Left lung (tissue), 10 donors: ENCODE results near the gene ELL. TPM values are rescaled to one million over a fixed set of nuclear protein-coding genes. Genes with fewer than 3 reads are reported as not detected.

ENCODE experiments used
- ATAC-seq: fragments of 200-7000 bp; cut with Tn5 transposase; one replicate; pipeline ENCODE4 v1.9.1; 2020; ENCODE audit warnings: moderate library complexity
- DNase-seq, 4 donors: peaks; one replicate each; pipeline ENCODE4 v3.0.0-alpha.2; 2013 to 2020
- H3K27ac ChIP-seq, 2 donors: fragments of 200-600 bp; sonication (generic) in 1 of 2; one replicate each; pipeline versions ENCODE4 v1.5.0 to v1.8.0; 2020 to 2021
- H3K27me3 ChIP-seq, 2 donors: fragments of 200-600 bp; sonication (generic) in 1 of 2; one replicate each; pipeline versions ENCODE4 v1.5.0 to v1.8.0; 2020 to 2021
- H3K36me3 ChIP-seq, 2 donors: fragments of 200-600 bp; sonication (generic) in 1 of 2; one replicate each; pipeline versions ENCODE4 v1.5.0 to v1.8.0; 2020 to 2021
- H3K4me1 ChIP-seq, 2 donors: fragments of 200-600 bp; one replicate each; pipeline ENCODE4 v1.8.0; 2021
- H3K4me3 ChIP-seq, 2 donors: fragments of 200-600 bp; sonication (generic) in 1 of 2; one replicate each; pipeline versions ENCODE4 v1.5.0 to v1.8.0; 2020 to 2021; ENCODE audit warnings: mild to moderate bottlenecking in 1 of 2
- H3K9me3 ChIP-seq, 2 donors: fragments of 200-600 bp; sonication (generic) in 1 of 2; one replicate each; pipeline versions ENCODE4 v1.5.0 to v1.8.0; 2020 to 2021
- intact Hi-C, 2 donors: fragments of 100-400 bp; cut with DNase I; formaldehyde crosslinking; loops; one replicate each; pipeline versions ENCODE4 v1.11.2 to v1.14.2; 2022
- polyA plus RNA-seq, 6 donors: library from polyadenylated mRNA; unstranded; fragments of 120-200 nt; gene quantifications; one replicate each; pipeline ENCODE4 v1.2.1, GENCODE V29; 2013; ENCODE audit not compliant: insufficient read length in 6 of 6
- total RNA-seq, 2 donors: library from RNA; stranded (reverse); fragmentation: NEBNext Ultra II Directional; extraction: Animal tissue kit (Norgen Biotek cat#: 25700); gene quantifications; one replicate each; pipeline ENCODE4 v1.2.1, GENCODE V29; 2021
- TF ChIP-seq, protein P1 (sequence below), 2 donors: fragments of 200-600 bp; sonication (generic) in 1 of 2; IDR thresholded peaks; one replicate each; pipeline versions ENCODE4 v1.5.0 to v1.8.0; 2021; ENCODE audit warnings: antibody characterized with exemption in 2 of 2
- donor health status: DM: no; HTN: yes; CAD: no.
- donor health status: DM: no; HTN: no; CAD: no.

The ELL gene
- total and polyA plus RNA-seq, 8 donors = 8.5 to 22.9 (median 9.9) TPM

DNA sequence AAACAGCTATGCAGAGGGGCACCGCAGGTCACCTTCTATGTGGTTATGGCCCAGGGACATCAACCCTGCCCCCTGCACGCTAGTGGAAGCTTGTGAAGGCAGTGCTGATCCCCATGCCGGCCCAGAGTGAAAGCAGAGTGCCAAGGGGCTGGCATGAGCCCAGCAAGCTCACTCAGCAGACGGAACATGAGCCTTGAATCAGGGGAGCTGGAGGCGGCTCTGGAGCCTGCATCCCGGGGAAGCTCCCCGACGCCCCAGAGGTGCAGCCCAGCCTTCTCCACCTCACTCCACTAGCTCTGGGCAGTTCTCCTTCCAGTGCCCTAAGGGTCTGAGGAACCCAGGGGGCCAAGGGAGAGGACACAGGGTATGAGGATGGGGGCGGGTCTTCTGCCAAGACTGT is 64.9 kb downstream of the ELL start:
- Histone ChIP-seq H3K27me3 (no peaks in the 10 kb centered on the region), H3K4me3 (no peak overlapping the region), H3K4me1 (peaks cover 0 to 8% of the 10 kb centered on the region in 2 donors), H3K36me3 (peaks cover 0 to 98% of the 10 kb centered on the region in 2 donors), H3K9me3 (no peaks in the 10 kb centered on the region), H3K27ac (no peak overlapping the region)
- ATAC-seq = no peak
- peak in 1 of 4 donors; percentile 56 for DNase-seq
- intact Hi-C loops = loop anchor here in 1 of 2 donors (10.0 kb wide), 1 partner anchor 388 kb away; no protein-coding TSS in a partner anchor
- TF ChIP-seq, protein P1, sequence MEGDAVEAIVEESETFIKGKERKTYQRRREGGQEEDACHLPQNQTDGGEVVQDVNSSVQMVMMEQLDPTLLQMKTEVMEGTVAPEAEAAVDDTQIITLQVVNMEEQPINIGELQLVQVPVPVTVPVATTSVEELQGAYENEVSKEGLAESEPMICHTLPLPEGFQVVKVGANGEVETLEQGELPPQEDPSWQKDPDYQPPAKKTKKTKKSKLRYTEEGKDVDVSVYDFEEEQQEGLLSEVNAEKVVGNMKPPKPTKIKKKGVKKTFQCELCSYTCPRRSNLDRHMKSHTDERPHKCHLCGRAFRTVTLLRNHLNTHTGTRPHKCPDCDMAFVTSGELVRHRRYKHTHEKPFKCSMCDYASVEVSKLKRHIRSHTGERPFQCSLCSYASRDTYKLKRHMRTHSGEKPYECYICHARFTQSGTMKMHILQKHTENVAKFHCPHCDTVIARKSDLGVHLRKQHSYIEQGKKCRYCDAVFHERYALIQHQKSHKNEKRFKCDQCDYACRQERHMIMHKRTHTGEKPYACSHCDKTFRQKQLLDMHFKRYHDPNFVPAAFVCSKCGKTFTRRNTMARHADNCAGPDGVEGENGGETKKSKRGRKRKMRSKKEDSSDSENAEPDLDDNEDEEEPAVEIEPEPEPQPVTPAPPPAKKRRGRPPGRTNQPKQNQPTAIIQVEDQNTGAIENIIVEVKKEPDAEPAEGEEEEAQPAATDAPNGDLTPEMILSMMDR (IDR thresholded peaks at IDR 0.05) = no peak

DNA sequence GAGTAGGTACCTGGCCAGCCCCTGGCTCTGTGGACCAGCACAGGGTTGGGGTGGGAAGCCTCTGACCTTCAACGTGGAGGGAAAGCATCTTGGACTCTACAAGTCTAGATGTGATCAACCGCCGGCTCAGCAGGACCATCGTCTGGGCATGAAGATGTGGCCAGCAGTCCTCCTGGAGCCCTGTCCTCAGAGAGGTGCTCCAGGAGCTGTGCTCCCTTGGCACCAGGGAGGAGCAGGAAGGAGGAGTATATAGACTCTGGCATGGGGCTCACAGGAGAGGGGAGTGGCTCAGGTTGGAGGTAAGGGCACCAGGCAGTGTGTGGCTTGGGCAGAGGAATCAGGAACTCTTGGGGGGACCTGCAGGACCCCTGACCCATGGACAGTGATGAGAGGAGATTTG is 65.6 kb downstream of the ELL start:
- Histone ChIP-seq H3K27ac (no peak overlapping the region), H3K36me3 (peaks cover 0 to 99% of the 10 kb centered on the region in 2 donors), H3K4me3 (no peak overlapping the region), H3K9me3 (no peaks in the 10 kb centered on the region), H3K4me1 (peaks cover 0 to 9% of the 10 kb centered on the region in 2 donors), H3K27me3 (no peaks in the 10 kb centered on the region)
- TF ChIP-seq, protein P1 (IDR thresholded peaks at IDR 0.05) = no peak
- no peak for DNase-seq
- ATAC-seq = no peak
- intact Hi-C loops = loop anchor here in 1 of 2 donors (10.0 kb wide), 1 partner anchor 389 kb away; no protein-coding TSS in a partner anchor

DNA sequence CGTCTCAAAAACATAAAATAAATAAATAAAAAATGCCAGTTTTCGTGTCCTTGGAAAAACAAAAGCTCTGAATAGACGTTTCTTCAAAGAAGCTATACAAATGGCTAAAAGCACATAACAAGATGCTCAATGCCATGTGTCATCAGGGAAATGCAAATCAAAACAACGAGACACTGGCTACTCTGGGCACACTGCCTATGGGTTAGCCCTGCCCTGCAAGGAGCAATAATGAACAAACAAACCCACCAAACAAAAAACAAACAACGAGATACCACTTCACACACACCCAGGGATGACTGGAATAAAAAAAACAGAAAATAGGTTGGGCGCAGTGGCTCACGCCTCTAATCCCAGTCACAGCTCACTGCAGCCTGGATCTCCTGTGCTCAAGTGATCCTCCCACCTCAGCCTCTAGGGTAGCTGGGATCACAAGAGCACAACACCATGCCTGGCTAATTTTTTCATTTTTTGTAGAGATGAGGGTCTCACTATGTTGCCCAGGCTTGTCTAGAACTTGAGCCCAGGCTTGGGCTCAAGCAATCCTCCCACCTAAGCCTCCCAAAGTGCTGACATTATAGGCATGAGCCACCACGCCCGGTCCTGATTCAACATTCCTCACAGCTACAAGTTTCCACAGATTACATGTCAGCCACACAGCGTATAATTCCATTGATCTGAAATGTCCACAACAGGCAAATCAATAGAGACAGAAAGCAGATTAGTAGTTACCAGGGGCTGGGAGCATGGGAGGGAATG is 68.4 kb downstream of the ELL start:
- Histone ChIP-seq H3K9me3 (no peaks in the 10 kb centered on the region), H3K27me3 (no peaks in the 10 kb centered on the region), H3K36me3 (peaks cover 0 to 99% of the 10 kb centered on the region in 2 donors), H3K4me3 (no peak overlapping the region), H3K27ac (peak overlapping the region in 1 of 2 donors; percentile 18), H3K4me1 (peaks cover 5 to 6% of the 10 kb centered on the region in 2 donors)
- intact Hi-C loops = loop anchor here in 1 of 2 donors (10.0 kb wide), 1 partner anchor 391 kb away; no protein-coding TSS in a partner anchor
- TF ChIP-seq, protein P1 (IDR thresholded peaks at IDR 0.05) = no peak
- no peak for ATAC-seq
- DNase-seq = no peak

DNA sequence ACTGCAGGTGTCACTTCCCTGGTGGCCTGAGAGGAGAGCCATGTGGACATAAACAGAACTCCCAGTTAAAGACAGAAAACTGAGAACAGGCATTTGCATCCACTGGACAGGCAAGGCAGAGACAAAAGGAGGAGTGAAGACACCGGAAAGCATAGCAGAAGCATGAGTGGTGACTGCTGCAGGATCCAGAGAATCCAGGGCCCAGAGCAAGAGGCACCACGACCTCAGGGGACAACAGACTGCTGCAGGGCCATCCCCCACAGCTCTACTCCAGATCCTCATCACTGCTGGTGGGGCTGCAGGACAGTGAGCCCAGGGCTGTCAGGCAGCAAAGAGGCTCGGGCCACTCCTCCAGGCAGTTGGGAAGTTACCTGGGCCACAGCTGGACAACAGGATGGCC is 69.5 kb downstream of the ELL start:
- no peak for ATAC-seq
- Histone ChIP-seq H3K9me3 (no peaks in the 10 kb centered on the region), H3K4me3 (no peak overlapping the region), H3K27me3 (no peaks in the 10 kb centered on the region), H3K27ac (no peak overlapping the region), H3K4me1 (peaks cover 5 to 6% of the 10 kb centered on the region in 2 donors), H3K36me3 (peaks cover 0 to 98% of the 10 kb centered on the region in 2 donors)
- no peak for DNase-seq
- TF ChIP-seq, protein P1 (IDR thresholded peaks at IDR 0.05) = no peak
- intact Hi-C loops = loop anchor here in 1 of 2 donors (10.0 kb wide), 1 partner anchor 392 kb away; no protein-coding TSS in a partner anchor
